EH (cell line): ENCODE measurements around the gene ROCK1.
"Not testable (repeated sequence)": the region's sequence is repeated elsewhere in the genome, so short reads cannot be mapped to it uniquely, and the experiment has no call there.

ENCODE experiments used
- DNase-seq: peaks from one replicate; pipeline ENCODE4 v3.0.0-alpha.2; 2015; ENCODE audit warnings: low read depth

The ROCK1 gene

GRCh38 chr18:21052385-21052784, 59.2 kb downstream of the ROCK1 start:
- DNase-seq = no peak

- DNase-seq = peak; percentile 65
Observed at GRCh38 chr18:21051620-21052019, 60.0 kb downstream of the ROCK1 start.

GRCh38 chr18:21049306-21049705, 62.3 kb downstream of the ROCK1 start:
- peak; percentile 5 for DNase-seq

GRCh38 chr18:21047126-21047525, 64.5 kb downstream of the ROCK1 start:
- peak; percentile 34 for DNase-seq

- no peak for DNase-seq
Observed at GRCh38 chr18:21040466-21040865, 71.1 kb downstream of the ROCK1 start.

GRCh38 chr18:21038201-21038600, 73.4 kb downstream of the ROCK1 start:
- no peak for DNase-seq

- no peak for DNase-seq
Observed at GRCh38 chr18:21031845-21032244, 79.8 kb downstream of the ROCK1 start.

GRCh38 chr18:21018257-21018656, 93.4 kb downstream of the ROCK1 start:
- not testable (repeated sequence) for DNase-seq

GRCh38 chr18:21012308-21012707, 99.3 kb downstream of the ROCK1 start:
- no peak for DNase-seq

- DNase-seq = peak; percentile 88
Observed at GRCh38 chr18:21004726-21005125, 106.9 kb downstream of the ROCK1 start.

- DNase-seq = peak; percentile 54
Observed at GRCh38 chr18:21000667-21001066, 110.9 kb downstream of the ROCK1 start.

GRCh38 chr18:20997371-20997770, 114.2 kb downstream of the ROCK1 start:
- no peak for DNase-seq

GRCh38 chr18:20996418-20996817, 115.2 kb downstream of the ROCK1 start:
- DNase-seq = no peak

- DNase-seq = no peak
Observed at GRCh38 chr18:20988726-20989125, 122.9 kb downstream of the ROCK1 start.

GRCh38 chr18:20975077-20975476, 136.5 kb downstream of the ROCK1 start:
- no peak for DNase-seq

GRCh38 chr18:20971886-20972267, 139.7 kb downstream of the ROCK1 start:
- peak; percentile 55 for DNase-seq

- no peak for DNase-seq
Observed at GRCh38 chr18:20966795-20967194, 144.8 kb downstream of the ROCK1 start.

GRCh38 chr18:20963027-20963426, 148.6 kb downstream of the ROCK1 start:
- no peak for DNase-seq

GRCh38 chr18:20960735-20961134, 150.9 kb downstream of the ROCK1 start:
- no peak for DNase-seq

- peak; percentile 7 for DNase-seq
Observed at GRCh38 chr18:20950827-20951226, 160.8 kb downstream of the ROCK1 start.
